GM23338 (cell line): Measurements from ENCODE around the gene XRCC6. TPM values are rescaled to one million over a fixed set of nuclear protein-coding genes. Genes with fewer than 3 reads are reported as not detected.

ENCODE experiments used
- ATAC-seq: fragments of 200-7000 bp; cut with Tn5 transposase; 3 replicates; pipeline ENCODE4 v1.9.1; 2020
- DNase-seq: peaks from one replicate; pipeline ENCODE4 v3.0.0-alpha.2; 2015; ENCODE audit warnings: low spot score
- H2AFZ ChIP-seq: fragments of 200-600 bp; sonication (generic); 2 replicates; pipeline ENCODE4 v1.8.0; 2016; ENCODE audit warnings: antibody characterized with exemption, mild to moderate bottlenecking, moderate library complexity
- H3F3A ChIP-seq: fragments of 200-600 bp; sonication (generic); replicated peaks from 2 replicates; pipeline ENCODE4 v1.8.0; 2017; ENCODE audit warnings: antibody characterized with exemption, mixed run types, low read depth
- H3K27ac ChIP-seq: fragments of 200-600 bp; sonication (generic); 2 replicates; pipeline ENCODE4 v1.6.1; 2016; ENCODE audit warnings: low read depth
- H3K27me3 ChIP-seq: fragments of 200-600 bp; sonication (generic); 2 replicates; pipeline ENCODE4 v1.8.0; 2016; ENCODE audit warnings: mild to moderate bottlenecking, mixed run types, moderate library complexity; ENCODE audit not compliant: insufficient read depth
- H3K36me3 ChIP-seq: fragments of 200-600 bp; sonication (generic); 2 replicates; pipeline ENCODE4 v1.8.0; 2016; ENCODE audit warnings: mild to moderate bottlenecking; ENCODE audit not compliant: insufficient read depth
- H3K4me1 ChIP-seq: fragments of 200-600 bp; sonication (generic); 2 replicates; pipeline ENCODE4 v1.8.0; 2016; ENCODE audit warnings: mild to moderate bottlenecking, moderate library complexity; ENCODE audit not compliant: insufficient read depth
- H3K4me2 ChIP-seq: fragments of 200-600 bp; sonication (generic); 2 replicates; pipeline ENCODE4 v1.7.1; 2017; ENCODE audit warnings: mixed run types
- H3K4me3 ChIP-seq: fragments of 200-600 bp; sonication (generic); 2 replicates; pipeline ENCODE4 v1.6.1; 2016; ENCODE audit warnings: mixed run types
- H3K79me2 ChIP-seq: fragments of 200-600 bp; sonication (generic); replicated peaks from 2 replicates; pipeline ENCODE4 v1.8.0; 2017; ENCODE audit warnings: mild to moderate bottlenecking; ENCODE audit not compliant: insufficient read depth
- H3K9me2 ChIP-seq: fragments of 200-600 bp; sonication (generic); 2 replicates; pipeline ENCODE4 v1.8.0; 2017; ENCODE audit not compliant: insufficient read depth
- H4K20me1 ChIP-seq: fragments of 200-600 bp; sonication (generic); replicated peaks from 2 replicates; pipeline ENCODE4 v1.8.0; 2017; ENCODE audit warnings: mild to moderate bottlenecking; ENCODE audit not compliant: insufficient read depth
- H3K27ac Mint-ChIP-seq: 2 replicates; pipeline ENCODE4 v1.8.0; 2020; ENCODE audit warnings: inconsistent platforms, mild to moderate bottlenecking, moderate library complexity, mixed read lengths
- H3K27me3 Mint-ChIP-seq: 3 replicates; pipeline ENCODE4 v1.8.0; 2022; ENCODE audit warnings: low read depth, mild to moderate bottlenecking, moderate library complexity, mixed read lengths, inconsistent platforms; ENCODE audit not compliant: insufficient read depth, poor library complexity
- H3K36me3 Mint-ChIP-seq: 3 replicates; pipeline ENCODE4 v1.8.0; 2021; ENCODE audit warnings: low read depth, mild to moderate bottlenecking, inconsistent platforms, moderate library complexity, mixed read lengths
- H3K4me1 Mint-ChIP-seq: 3 replicates; pipeline ENCODE4 v1.8.0; 2020; ENCODE audit warnings: mild to moderate bottlenecking, inconsistent platforms, mixed read lengths
- H3K4me3 Mint-ChIP-seq: 3 replicates; pipeline ENCODE4 v1.8.0; 2021; ENCODE audit warnings: moderate library complexity, mild to moderate bottlenecking, inconsistent platforms, mixed read lengths
- H3K9me3 Mint-ChIP-seq: 3 replicates; pipeline ENCODE4 v1.8.0; 2020; ENCODE audit warnings: moderate library complexity, mild to moderate bottlenecking, inconsistent platforms, mixed read lengths
- NANOG ChIP-seq: IDR thresholded peaks from 2 replicates; pipeline ENCODE4 v1.6.1; 2016; ENCODE audit warnings: antibody characterized with exemption, borderline replicate concordance
- POLR2AphosphoS5 ChIP-seq: IDR thresholded peaks from 2 replicates; pipeline ENCODE4 v1.6.1; 2016; ENCODE audit warnings: antibody characterized with exemption, low read depth
- polyA plus RNA-seq: library from polyadenylated mRNA; unstranded; fragments of >200 nt; fragmentation: Nextera tagmentation; extraction: Ambion mirVana; gene quantifications from 2 replicates; pipeline ENCODE4 v1.2.1, GENCODE V29; 2016
- total RNA-seq: library from RNA; depleted of rRNA; stranded (reverse); fragments of >200 nt; shearing (Covaris generic); gene quantifications from 2 replicates; pipeline ENCODE4 v1.2.3, GENCODE V29; 2014
- TF ChIP-seq, protein P1 (sequence below), 2 experiments: fragments of 200-600 bp in 1 of 2; sonication (generic) in 1 of 2; conservative IDR thresholded peaks; 2 replicates each; pipeline versions ENCODE4 v1.5.1 to v1.6.1; 2016 to 2017; ENCODE audit warnings: antibody characterized with exemption in 2 of 2, low read depth in 2 of 2, mild to moderate bottlenecking in 2 of 2, moderate library complexity in 1 of 2
- TF ChIP-seq, protein P2 (sequence below): IDR thresholded peaks from 2 replicates; pipeline ENCODE4 v1.6.1; 2016; ENCODE audit warnings: antibody characterized with exemption

XRCC6 gene
- total and polyA plus RNA-seq, 2 experiments from 2014 or later = 351 to 498 TPM

DNA sequence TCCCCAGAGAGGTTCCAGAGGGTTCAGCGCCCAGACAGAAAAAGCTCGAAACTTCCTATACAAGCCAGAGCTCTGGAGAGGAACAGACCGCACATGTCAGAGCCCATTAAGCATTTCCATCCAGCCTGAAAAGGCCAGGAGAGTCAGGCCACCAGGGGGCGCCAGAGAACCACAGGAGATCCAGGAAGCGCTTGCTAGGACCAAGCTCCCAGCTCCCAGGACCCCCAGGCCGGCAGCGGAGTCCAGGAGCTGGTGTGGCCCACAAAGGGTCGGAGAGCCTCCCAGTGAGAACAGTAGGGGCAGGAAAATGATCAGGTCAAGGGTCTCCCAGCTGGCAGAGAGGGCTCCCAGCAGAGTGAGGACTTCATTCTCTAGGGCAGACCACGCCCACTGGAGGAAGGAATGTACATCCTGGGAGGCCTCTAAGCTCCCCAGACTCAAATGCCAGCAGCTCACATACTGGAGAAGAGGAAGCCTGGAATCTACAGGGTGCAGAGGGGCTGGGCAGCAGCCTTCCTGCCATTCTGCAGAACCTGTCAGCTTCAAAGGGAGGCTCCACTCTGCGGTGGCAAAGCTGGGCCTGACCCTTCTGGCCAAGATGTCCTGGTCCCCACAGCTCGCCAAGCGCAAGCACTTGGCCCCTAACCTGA, 76.2 kb downstream of the XRCC6 start:
- no peaks in the 10 kb centered on the region for H3K9me2 ChIP-seq
- Mint-ChIP-seq H3K4me1 (peaks cover 7% of the 10 kb centered on the region; the same call in 2 of the 3 replicates), H3K4me3 (peak overlapping the region; percentile 55), H3K36me3 (peaks cover 6% of the 10 kb centered on the region; the same call in 2 of the 3 replicates), H3K27ac (no peak overlapping the region), H3K9me3 (peaks cover 5% of the 10 kb centered on the region; the same call in 2 of the 3 replicates), H3K27me3 (peaks cover 18% of the 10 kb centered on the region)
- H3K36me3 ChIP-seq = no peaks in the 10 kb centered on the region
- H3K4me3 ChIP-seq = peak overlapping the region; percentile 41; the same call in 1 of the 2 replicates
- H3K27ac ChIP-seq = no peak overlapping the region
- 0 out of 2 replicates have a peak, but pooled peaks cover 8% of the 10 kb centered on the region for H3F3A ChIP-seq
- peak overlapping the region; percentile 80 for H2AFZ ChIP-seq
- peaks cover 34% of the 10 kb centered on the region for H3K27me3 ChIP-seq
- peak; percentile 91 for ATAC-seq
- H4K20me1 ChIP-seq = no peaks in the 10 kb centered on the region
- H3K79me2 ChIP-seq = no peaks in the 10 kb centered on the region
- peak; percentile 98 for DNase-seq
- peaks cover 10% of the 10 kb centered on the region for H3K4me1 ChIP-seq
- peak overlapping the region; percentile 71; the same call in 1 of the 2 replicates for H3K4me2 ChIP-seq
- TF ChIP-seq, protein P1, sequence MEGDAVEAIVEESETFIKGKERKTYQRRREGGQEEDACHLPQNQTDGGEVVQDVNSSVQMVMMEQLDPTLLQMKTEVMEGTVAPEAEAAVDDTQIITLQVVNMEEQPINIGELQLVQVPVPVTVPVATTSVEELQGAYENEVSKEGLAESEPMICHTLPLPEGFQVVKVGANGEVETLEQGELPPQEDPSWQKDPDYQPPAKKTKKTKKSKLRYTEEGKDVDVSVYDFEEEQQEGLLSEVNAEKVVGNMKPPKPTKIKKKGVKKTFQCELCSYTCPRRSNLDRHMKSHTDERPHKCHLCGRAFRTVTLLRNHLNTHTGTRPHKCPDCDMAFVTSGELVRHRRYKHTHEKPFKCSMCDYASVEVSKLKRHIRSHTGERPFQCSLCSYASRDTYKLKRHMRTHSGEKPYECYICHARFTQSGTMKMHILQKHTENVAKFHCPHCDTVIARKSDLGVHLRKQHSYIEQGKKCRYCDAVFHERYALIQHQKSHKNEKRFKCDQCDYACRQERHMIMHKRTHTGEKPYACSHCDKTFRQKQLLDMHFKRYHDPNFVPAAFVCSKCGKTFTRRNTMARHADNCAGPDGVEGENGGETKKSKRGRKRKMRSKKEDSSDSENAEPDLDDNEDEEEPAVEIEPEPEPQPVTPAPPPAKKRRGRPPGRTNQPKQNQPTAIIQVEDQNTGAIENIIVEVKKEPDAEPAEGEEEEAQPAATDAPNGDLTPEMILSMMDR (conservative IDR thresholded peaks at IDR 0.05; ENCODE audit: low read depth in 2 of 2) = peak; percentile 91 to 99
- TF ChIP-seq NANOG = no peak
- TF ChIP-seq, protein P2, sequence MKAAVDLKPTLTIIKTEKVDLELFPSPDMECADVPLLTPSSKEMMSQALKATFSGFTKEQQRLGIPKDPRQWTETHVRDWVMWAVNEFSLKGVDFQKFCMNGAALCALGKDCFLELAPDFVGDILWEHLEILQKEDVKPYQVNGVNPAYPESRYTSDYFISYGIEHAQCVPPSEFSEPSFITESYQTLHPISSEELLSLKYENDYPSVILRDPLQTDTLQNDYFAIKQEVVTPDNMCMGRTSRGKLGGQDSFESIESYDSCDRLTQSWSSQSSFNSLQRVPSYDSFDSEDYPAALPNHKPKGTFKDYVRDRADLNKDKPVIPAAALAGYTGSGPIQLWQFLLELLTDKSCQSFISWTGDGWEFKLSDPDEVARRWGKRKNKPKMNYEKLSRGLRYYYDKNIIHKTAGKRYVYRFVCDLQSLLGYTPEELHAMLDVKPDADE = 0 out of 2 replicates have a peak, but pooled peaks have one; percentile 7

DNA sequence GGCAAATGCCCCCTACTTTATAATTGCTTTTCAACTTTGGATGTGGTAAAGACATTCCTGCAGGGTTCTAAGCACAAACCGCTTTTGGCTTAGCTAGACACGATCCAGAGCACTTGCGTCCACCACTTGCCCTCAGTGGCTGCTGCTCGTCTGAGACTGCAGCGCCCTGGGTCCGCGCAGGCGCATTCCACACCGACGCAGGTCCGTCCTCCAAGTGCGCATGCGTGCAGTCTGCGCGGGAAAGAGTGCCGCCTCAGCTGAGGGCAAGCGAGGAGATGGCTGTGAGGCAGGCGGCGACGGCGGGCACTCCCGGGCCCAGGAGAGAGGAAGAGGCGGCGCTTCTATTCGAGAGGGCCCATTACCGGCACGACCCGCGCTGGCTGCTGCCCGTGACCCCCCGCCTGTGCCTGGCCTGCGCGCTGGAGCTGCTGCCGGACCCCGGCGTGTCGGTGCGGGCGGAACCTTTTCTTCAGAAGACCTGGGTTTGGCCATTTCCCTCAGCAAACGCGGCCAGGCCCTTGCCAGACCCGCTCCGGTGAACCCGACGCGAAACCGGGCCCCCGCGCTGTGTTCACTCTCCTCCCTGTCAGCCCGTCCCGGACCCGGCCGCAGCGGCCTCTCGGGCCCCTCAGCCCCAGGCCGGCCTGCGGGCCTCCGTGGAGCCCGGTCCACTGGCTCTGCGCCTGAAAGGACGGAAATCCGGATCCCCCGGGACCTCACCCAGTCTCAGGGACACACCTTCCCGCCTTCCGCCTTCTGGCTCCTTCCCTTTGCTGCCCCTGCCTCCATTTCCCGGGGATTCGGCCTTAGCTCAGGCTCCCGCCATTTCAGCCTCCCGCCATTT, 78.4 kb downstream of the XRCC6 start, which contains the start of gene MEI1:
Gene MEI1, plus strand, starts transcription at position 240 of the 844 bp plus-strand sequence. Its CDS starts 36 bp downstream, at position 276.
- Histone ChIP-seq H3K4me2 (no peak within 1 kb of the TSS), H4K20me1 (no peaks in the 10 kb centered on the region), H3K27ac (no peak within 1 kb of the TSS), H3F3A (0 out of 2 replicates have a peak, but pooled peaks cover 8% of the 10 kb centered on the region), H3K27me3 (peaks cover 34% of the 10 kb centered on the region), H3K4me1 (peaks cover 10% of the 10 kb centered on the region), H3K36me3 (no peaks in the 10 kb centered on the region), H2AFZ (peak within 1 kb of the TSS; percentile 60; the same call in 1 of the 2 replicates), H3K4me3 (no peak within 1 kb of the TSS), H3K9me2 (no peaks in the 10 kb centered on the region), H3K79me2 (no peaks in the 10 kb centered on the region)
- Mint-ChIP-seq H3K27me3 (peaks cover 18% of the 10 kb centered on the region), H3K9me3 (peaks cover 5% of the 10 kb centered on the region; the same call in 2 of the 3 replicates), H3K4me1 (peaks cover 7% of the 10 kb centered on the region; the same call in 2 of the 3 replicates), H3K27ac (no peak within 1 kb of the TSS), H3K36me3 (peaks cover 6% of the 10 kb centered on the region; the same call in 2 of the 3 replicates), H3K4me3 (no peak within 1 kb of the TSS)
- peak; percentile 47; the same call in 1 of the 2 replicates for TF ChIP-seq POLR2AphosphoS5
- TF ChIP-seq, protein P2 = no peak
- ATAC-seq (peak; percentile 35), DNase-seq (peak; percentile 91)
